ENCODE measurements around the gene NEK6.

DNA sequence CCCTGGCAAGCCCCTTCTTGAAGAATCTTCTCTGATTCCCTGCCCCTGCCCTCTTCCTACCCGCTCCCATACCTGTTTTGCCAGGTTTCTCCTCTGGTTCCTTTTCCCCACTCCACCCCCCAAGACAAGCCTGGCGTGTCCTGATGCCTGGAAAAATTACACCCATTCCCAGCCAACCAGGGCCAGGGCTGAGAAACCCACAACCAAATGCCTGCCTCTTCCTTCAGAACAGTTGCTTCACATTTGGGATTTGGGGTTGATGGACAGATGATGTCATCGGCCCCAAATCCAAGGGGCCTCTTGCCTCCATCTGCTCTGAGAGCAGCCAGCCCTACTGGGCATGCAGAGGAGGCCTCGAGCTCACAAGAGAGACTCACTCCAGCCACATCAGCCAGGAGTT lies 8.8 kb upstream of the NEK6 start:
- TF ChIP-seq CTCF (IDR thresholded peaks at IDR 0.05; ENCODE audit: low read depth, low read length) (no peak), MYC (IDR thresholded peaks at IDR 0.05; ENCODE audit: low read depth, low read length) (no peak)

Measured in NB4 (cell line).